ENCODE measurements around the gene ARHGAP15.

Gene ARHGAP15

GRCh38 chr2:143176606-143177005 lies 47.4 kb downstream of the ARHGAP15 start:
- DNase-seq: no peak

- DNase-seq: no peak
Observed at GRCh38 chr2:143177096-143177786, 48.0 kb downstream of the ARHGAP15 start.

GRCh38 chr2:143181494-143181893 lies 52.3 kb downstream of the ARHGAP15 start:
- DNase-seq: no peak

GRCh38 chr2:143182649-143183048 lies 53.4 kb downstream of the ARHGAP15 start:
- no peak for DNase-seq

- DNase-seq: no peak
Observed at GRCh38 chr2:143183804-143184463, 54.7 kb downstream of the ARHGAP15 start.

- DNase-seq: peak; percentile 16
Observed at GRCh38 chr2:143186876-143187275, 57.7 kb downstream of the ARHGAP15 start.

GRCh38 chr2:143190431-143190830 lies 61.2 kb downstream of the ARHGAP15 start:
- DNase-seq: no peak

GRCh38 chr2:143192106-143192505 lies 62.9 kb downstream of the ARHGAP15 start:
- no peak for DNase-seq

GRCh38 chr2:143192716-143193115 lies 63.5 kb downstream of the ARHGAP15 start:
- no peak for DNase-seq

GRCh38 chr2:143193121-143193520 lies 63.9 kb downstream of the ARHGAP15 start:
- DNase-seq: no peak

- no peak for DNase-seq
Observed at GRCh38 chr2:143195511-143195910, 66.3 kb downstream of the ARHGAP15 start.

- DNase-seq: no peak
Observed at GRCh38 chr2:143204062-143204461, 74.8 kb downstream of the ARHGAP15 start.

GRCh38 chr2:143205106-143205764 lies 76.0 kb downstream of the ARHGAP15 start:
- peak; percentile 75 for DNase-seq

GRCh38 chr2:143209570-143210445 lies 80.6 kb downstream of the ARHGAP15 start:
- no peak for DNase-seq

- DNase-seq: no peak
Observed at GRCh38 chr2:143210446-143210819, 81.2 kb downstream of the ARHGAP15 start.

GRCh38 chr2:143217512-143218115 lies 88.4 kb downstream of the ARHGAP15 start:
- peak; percentile 51 for DNase-seq

- no peak for DNase-seq
Observed at GRCh38 chr2:143218621-143219020, 89.4 kb downstream of the ARHGAP15 start.

GRCh38 chr2:143219266-143219665 lies 90.0 kb downstream of the ARHGAP15 start:
- no peak for DNase-seq

- DNase-seq: no peak
Observed at GRCh38 chr2:143223556-143223955, 94.3 kb downstream of the ARHGAP15 start.

GRCh38 chr2:143225931-143226330 lies 96.7 kb downstream of the ARHGAP15 start:
- DNase-seq: no peak

- DNase-seq: no peak
Observed at GRCh38 chr2:143226714-143227541, 97.7 kb downstream of the ARHGAP15 start.

- no peak for DNase-seq
Observed at GRCh38 chr2:143229411-143229810, 100.2 kb downstream of the ARHGAP15 start.

Data from hematopoietic multipotent progenitor cell treated with erythropoietin and hydrocortisone succinate and interleukin-3 and kit ligand, for 6 days (in vitro differentiated cells).